Activated CD8-positive, alpha-beta memory T cell treated with anti-CD3 and anti-CD28 coated beads, Interleukin-2, amount 50 U/mL, for 48 hours (primary cell): ENCODE data around the gene JAG2.

ENCODE experiments used
- DNase-seq: peaks from one replicate; pipeline ENCODE4 v3.0.0-alpha.2; 2020

The JAG2 gene

DNA sequence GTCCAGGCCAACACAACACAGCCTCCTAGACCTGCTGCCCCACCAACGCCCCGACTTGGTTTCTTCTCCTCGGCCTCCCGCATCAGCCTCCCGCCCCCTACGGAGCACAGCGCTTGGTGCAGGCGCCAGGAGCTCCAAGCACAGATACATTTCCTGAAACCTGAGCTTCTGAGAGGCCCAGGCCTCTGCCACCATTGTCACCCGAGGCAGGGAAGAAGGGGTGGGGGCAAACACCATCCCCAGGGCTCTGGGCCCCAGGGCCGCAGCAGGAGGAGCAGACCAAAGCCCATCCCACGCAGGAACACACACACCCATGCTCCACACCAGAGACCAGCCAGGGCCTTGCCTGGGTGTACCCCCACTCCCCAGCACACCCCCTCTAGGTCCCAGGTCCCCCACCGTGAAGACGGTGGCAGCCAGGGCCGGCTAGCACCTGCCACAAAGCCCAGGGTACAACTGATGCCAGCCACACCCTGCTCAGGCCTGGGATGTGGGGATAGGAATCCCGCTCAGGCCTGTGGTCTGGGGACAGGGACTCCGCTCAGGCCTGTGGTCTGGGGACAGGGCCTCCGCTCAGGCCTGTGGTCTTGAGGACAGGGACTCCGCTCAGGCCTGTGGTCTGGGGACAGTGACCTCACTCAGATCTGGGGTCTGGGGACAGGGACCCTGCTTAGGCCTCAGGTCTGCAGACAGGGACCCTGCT is 5.4 kb downstream of the JAG2 start:
- DNase-seq = no peak

DNA sequence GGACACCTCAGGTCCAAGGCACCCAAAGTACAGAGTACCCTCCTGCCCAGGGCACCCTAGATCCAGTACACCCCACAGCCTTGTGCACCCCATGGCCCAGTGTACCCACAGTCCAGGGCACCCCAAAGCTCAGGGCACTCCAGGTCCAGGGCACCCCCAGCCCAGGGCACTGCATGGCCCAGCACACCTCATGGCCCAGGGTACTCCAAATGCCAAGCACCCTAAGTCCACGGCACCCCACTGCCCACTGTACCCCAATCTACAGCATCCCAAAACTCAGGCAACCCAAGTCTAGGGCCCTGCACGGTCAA is 6.0 kb downstream of the JAG2 start:
- no peak for DNase-seq

DNA sequence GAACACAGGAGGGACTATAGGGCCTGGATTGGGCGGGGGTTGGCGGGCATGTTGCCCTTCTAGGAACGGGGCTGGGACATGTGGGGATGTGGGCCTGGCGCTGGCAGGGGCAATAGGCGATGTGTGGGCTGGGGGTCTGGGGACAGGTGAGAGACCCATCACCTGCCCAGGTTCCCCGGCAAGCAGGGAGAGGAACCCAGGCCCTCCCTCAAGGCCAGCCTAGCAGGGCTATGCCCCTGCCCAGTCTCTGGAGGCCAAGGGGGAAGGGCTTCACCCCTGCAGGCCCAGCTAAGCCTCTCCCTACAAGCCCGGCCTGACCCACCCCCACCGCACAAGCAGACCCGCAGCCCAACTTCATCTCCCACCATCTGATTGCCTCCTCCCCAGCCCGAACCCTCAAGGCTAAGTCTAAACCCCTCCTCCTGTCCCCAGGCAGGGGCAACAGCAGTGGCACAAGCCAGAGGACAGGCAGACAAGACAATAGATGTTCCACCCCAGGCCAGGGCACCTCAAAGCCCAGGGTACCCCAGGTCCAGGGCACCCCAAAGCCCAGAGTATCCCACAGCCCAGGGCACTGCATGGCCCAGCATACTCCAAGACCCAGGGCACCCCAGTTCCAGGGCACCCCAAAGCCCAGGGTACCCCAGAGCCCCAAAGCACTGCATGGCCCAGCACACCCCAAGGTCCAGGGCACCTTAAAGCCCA is 6.5 kb downstream of the JAG2 start:
- no peak for DNase-seq

DNA sequence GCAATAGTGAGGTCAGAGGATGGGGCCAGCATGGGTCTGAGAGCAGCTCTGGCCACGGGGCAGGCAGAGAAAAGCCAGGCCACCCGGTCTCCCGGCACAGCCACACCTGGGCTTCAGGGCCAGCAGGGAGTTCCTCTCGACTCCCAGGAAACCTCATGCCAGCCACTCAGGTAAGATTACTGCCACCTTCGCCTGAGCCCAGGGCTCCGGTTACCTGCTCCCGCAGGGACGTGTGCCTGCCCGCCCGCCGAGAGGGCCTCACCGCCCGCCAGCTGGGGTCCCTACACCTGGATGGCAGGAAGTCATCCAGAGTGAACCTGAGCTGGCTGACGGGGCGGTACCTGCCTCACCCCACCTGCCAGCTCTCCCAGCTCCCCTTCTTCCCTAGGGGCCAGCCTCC is 7.3 kb downstream of the JAG2 start:
- no peak for DNase-seq

DNA sequence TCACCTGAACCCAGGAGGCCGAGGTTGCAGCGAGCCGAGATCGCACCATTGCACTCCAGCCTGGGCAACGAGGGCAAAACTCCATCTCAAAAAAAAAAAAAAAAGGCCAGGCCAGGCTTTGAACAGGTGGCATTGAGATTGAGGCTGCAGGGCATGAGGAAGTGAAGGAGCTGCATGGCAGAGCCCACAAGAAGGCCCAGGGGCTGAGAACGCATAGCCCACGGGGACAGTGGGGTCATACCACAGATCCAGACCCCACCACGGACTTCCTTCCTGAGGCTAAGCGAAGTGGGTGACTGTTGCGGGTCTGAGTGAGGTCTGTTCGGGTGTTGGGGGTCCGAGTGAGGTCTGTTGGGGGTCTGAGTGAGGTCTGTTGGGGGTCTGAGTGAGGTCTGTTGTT is 7.8 kb downstream of the JAG2 start:
- no peak for DNase-seq

DNA sequence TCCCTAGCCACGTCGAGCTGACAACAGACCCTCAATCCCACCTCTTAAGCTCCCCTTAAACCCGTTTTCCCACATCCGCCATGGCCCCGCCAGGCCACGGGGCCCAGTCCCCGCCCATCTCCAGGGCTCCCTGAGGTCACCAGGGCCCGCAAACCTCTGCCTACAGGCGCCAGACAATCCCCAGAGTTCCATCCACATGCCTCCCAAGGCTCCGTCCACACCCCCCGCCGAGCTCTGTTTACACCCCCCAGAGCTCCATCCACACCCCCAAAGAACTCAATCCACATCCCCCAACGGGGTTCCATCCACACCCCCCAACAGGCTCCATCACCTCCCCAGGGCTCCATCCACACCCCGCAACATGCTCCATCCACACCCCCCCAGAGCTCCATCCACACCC is 9.2 kb downstream of the JAG2 start:
- no peak for DNase-seq

DNA sequence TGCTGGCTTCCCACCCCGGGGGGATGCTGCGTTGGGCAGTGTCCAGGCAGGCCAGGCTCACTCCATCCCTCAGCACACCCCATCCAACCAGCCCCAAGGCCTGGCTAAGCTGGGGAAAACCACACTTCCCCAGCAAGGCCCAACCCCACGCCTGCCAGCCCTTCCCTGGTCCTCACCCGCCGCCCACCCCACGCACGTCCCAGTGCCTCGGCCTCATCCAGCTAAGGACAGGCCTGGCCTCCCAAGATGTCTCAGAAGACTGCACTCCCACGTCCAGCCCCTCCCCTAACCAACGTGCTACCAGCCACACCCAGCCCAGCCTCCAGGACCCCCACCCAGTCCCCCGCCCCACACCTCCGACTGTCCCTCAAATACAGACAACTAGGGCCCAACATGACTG is 9.8 kb downstream of the JAG2 start:
- no peak for DNase-seq

DNA sequence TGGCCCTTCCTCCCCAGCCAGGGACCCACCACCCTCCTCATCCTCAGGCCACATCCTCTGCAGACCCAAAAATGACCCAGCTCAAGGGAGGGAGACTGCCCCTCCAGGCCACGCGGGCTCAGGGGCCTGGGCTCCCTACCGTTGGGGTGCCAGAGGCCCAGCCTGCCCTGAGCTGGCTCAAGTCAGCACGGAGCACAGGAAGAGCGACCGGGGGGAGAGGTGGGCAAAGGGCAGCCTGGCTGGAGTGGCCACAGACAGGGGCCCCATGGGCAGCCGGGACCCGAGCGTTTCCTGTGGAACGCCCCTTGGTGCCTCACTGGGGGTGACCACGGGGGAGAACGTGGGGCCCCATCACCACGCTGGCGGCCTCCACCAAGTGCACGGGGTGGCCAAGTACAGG is 10.7 kb downstream of the JAG2 start:
- DNase-seq = no peak

DNA sequence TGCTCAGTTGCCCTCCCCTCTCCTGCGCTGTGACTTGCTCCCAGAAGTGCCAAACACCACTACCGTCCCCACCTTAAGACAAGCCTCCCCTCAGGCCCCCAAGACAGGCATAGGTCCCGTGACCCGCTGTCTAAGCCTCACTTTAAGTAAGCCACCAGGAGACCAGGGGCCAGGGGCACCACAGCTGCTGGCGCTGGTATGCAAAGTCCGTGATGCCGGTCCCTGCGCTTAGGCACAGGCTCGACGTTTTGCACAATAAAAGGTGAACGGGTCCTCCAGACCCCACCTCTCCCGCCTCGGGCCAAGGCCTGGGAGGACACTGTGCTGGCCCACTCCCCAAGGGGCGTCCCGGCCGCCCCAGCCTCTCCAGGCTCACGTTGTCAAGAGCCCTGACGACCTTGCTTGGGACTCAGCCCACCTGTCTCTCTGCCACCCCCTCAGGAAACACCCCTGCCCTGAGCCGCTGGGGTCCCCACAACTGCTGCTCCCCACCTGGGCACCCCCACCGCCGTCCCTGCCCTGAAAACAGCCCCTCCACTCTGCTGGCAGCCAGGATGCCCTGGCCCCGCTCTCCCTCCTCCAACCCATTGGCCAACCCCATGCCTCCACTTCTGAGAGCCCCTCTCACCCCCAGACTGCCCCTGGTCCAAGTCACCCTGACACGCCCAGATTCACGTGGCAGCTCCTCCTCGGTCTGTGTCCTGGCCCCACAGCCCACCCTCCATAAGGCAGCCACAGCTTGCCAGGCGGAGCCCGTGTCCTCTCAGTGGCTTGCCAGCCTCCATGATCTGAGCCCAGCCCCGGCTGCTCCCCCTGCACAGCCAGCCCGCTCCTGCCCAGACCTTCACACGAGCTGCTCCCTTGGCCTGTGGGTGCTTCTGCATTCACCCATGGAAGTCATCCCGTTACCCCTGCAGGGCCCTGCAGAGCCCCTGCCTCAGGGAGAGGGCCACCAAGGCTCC is 11.9 kb downstream of the JAG2 start:
- DNase-seq = no peak

DNA sequence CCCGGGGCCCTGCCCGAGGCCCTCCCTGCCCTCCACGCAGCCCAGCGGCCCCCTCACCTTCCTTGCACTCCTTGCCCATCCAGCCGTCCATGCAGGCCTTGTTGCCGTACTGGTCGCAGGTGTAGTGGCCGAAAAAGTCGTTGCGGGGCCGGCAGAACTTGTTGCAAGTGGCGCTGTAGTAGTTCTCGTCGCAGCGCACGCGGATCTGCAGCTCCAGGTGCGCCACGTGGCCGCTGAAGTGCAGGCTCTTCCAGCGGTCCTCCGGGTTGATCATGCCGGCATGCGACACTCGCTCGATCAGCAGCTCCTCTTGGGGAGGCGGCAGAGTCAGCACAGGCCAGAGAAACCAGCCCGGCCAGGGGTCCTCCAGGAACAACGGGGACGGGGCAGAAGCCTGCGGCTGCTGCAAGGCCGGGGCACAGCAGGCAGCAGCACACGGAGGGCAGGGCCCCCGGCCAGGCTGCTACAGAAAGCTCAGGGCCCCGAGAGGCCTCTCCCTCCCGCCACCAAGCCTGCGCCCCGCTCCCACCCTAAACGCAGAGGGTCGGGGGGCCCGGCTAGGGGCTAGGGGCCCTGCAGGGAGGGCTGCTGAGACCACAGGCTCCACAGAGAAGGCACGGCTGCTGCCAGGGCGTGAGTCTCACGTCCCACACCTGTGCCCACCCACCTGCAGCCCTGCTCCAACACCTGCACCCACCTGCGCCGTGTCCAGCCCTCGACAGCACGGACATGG is 12.7 kb downstream of the JAG2 start:
- DNase-seq = no peak

DNA sequence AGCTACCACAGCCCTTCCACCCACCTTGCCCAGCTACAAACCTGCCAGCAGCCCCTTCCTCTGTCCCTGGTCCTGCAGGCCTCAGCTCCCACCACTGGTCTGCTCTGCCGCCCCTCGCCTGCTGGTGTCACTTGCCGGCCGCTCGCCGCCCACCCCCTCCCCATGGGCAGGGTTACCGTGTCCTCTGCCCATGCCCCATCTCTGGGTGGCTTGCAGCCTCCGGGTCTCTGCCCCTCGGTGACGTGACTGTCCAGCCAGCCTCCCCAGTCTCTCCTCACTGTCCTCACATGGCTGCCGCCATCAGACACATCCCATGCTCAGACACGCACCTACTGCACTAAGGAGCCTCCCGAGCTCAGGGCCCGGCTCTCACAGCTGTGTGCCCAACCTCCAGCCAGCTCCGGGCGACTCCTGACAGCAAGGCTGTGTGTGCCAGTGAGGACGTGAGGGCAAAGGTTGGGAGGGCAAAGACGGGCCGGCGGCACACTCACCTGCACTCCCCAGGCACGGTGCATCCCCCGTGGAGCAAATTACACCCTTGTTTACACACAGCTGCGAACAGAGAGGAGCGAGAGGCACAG is 13.4 kb downstream of the JAG2 start:
- no peak for DNase-seq

DNA sequence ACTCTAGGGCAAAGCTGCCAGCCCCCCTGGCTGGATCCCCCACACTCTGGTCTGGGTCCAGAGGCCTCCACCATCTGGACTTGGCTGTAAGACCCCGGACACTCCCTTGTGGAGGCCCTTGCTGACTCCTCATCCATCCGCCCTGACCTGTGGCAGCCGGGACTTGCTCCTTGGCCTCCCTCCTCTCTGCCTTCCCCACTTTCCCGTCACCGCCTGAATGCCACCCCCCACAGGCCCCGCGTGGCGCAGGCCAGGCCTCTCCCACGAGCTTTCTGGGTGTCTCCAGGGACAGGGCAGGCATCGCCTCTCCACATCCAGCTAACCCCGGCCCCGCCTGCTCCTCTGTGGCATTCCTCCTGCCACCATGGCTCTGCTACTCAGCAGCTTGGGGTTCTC is 14.1 kb downstream of the JAG2 start:
- DNase-seq = no peak

DNA sequence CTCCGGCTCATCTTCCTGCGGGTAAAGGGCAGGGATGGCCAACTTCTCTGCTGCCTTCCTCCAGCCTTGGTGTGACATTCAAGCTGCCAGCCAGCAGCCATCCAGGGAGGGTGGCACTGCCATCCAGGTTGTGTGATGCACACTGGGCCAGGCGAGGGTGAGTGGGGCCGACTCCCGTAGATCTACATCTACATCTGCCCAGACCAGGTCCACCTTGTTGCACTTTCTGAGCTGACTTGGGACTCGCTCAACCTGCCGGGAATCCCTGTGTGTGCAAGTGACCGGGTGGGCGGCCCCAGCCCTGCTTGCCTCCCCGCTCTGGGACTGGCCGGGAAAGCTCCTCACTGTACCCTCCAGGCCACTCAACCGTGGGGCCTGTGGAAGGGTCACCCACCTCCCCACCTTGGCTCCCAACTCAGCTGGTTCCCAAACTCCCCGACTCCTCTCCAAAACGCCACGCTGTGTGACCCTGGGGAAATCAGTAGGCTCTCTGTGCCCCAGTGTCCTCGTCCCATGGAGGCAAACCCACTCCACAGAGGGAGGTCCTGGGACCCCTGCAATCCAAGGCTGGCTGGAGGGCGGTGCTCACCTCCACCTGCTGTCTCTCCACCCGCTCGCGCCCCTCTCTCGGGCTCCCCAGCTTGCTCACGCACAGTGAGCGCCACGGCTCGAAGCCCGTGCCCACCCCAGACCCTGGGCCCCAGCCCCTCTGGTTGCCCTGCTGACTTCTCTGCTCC is 14.7 kb downstream of the JAG2 start:
- no peak for DNase-seq

DNA sequence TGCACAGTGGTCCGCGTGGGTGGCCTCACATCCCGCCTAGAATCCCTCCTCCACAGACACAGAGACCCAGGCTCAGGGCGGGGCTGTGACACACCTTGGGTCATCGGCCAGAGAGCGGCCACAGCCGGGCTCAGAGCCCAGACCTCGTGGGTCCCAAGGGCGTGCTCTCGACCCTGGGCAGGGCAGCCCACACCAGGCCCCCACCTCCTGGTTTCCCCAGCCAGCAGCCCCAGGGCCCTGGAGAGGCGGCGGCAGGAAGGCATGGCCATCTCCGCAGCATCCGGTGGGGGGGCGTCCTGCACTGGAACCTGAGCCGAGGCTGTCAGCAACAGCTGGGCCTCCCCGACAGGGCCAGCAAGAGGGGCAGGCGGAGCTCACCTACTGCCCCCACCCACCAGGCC is 15.2 kb downstream of the JAG2 start:
- no peak for DNase-seq

DNA sequence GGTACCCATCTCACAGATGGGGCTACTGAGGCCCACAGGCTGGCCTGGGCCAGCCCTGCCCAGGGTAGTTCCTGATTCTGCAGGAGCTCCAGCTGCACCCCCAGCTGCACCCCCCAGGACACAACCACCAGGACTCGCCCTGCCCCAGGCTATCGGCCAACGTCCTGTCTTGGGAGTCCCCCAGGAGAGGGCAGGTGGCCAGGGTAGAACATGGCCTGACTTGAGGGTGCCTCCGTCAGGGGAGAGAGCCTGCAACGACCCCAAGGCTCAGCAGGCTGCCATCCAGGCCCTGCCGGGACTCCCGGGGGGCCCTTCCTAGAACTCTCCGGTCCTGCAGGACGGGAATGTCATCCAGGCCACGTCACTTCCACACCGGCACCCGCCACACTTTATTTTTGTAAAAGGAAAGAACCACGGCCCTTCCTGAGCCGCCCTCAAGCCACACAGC is 15.8 kb downstream of the JAG2 start:
- no peak for DNase-seq

DNA sequence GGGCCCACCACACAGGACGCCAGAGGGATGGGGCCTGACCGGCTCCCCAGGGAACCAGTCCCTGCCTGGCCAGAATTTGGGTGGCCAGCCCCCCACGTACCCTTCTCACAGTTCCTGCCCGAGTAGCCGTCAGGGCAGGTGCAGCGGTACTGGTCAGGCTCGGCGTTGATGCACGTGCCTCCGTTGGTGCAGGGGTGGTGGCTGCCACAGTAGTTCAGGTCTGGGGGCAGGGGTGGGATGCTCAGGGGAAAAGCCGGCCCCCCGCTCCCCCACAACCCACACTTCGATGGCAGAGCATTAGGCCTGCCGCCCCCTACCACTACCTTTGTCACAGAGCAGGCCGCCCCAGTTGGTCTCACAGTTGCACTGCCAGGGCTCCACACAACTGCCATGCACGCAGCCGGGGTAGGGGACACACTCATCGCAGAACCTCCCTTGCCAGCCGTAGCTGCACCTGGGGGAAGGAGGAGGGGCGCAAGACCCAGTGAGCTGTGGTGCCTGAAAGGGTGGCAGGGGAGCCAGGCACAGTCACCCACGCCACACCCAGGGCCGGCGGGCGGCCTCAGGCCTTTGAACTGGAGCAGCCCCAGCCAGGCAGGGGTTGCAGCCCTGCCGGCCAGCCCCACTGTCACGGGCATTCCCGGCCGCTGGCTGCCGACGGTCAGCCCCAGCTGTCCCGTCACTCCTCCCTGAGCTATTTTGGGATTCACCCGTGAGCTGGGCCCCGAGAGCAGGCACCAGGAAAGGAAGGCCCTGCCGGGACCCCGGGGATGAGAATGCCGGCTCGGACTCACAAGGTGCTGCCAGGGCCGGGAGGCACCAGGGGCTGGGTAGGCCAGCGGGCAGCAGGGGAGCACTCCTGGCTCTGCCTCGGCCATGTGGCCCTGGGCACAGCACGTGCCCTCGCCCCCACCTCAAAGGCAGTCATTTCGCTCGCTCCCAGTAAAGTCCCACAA is 16.5 kb downstream of the JAG2 start:
- no peak for DNase-seq

DNA sequence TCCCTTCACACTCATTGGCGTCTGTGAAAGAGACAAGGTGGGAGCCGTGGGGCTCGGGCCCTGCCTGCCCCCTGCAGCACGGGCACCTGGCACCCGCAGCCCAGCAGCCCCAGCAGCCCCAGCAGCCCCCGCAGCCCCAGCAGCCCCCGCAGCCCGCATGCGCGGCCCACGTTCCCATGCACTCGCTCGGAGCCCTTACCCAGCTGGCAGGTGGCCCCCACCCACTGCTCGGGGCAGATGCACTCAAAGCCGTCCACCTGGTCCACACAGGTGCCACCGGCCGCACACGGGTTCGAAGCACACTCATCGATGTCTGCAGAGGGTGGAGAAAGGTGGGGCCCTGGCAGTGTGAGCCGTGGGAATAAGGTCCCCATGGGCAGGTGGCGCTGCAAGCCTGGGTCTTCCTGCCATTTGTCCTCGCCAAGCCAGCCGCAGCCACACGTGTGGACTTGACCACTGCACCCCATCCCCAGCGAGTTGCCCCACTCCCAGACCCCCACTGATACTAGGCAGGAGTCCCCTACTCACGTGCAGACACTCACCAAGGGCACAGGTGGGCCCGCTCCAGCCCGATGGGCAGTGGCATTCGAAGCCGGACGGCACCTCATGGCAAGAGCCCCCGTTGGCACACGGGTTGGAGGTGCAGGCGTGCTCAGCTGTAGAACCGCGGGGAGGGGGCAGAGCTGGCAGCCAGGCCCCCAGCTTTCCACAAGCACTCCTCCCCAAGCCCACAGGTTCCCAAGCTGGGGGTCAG is 17.3 kb downstream of the JAG2 start:
- DNase-seq = no peak

DNA sequence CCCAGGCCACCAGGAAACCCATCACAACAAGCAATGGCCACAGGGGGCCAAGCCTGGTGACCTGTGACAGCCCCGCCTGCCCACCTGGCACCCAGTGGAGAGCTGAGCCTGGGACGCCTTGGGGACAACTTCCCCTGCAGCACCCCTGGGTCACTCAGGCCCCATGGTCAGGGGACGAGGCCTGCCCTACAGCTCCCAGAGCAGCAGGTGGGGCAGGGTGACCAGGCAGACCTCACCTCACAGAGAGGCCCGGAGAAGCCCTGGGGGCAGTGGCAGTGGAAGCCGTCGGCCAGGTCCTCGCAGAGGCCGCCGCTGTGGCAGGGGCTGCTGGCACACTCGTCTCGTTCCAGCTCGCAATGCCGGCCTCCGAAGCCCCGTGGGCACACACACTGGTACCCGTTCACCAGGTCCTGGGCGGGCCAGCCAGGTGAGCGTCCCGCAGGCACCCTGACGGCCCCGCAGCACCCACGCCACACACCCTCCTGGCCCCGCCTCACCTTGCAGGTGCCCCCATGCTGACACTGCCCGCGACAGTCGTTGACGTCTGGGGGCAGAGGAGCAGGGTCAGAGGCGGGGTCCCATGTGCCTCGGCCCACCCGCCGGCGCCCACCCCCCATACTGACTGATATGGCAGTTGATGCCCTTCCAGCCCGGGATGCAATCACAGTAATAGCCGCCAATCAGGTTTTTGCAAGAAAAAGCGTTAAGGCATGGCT is 18.1 kb downstream of the JAG2 start:
- DNase-seq = no peak

DNA sequence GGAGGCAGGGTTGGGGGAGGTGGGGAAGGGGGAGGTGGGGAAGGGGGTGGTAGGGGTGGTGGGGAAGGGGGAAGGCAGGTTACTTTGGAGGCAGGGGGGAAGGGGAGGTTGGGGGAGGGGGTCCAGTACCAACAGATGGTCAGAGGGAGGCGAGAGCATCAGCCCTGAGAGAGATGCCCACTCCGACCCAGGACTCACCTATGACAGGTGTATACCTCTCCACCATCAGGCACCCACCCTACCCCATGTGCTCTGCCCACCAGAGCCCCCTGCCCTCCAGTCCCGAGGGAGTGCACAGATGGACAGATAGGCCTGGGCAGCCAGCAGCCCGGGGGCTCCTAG is 18.6 kb downstream of the JAG2 start:
- no peak for DNase-seq
